Vagina (tissue), 2 donors: ENCODE results near the gene AGPS.
"Not testable (repeated sequence)": the region's sequence is repeated elsewhere in the genome, so short reads cannot be mapped to it uniquely, and the experiment has no call there.

ENCODE experiments used
- CTCF ChIP-seq, 3 experiments: fragments of 450-650 bp in 2 of 3; fragments of 200-600 bp in 1 of 3; sonication (generic) in 1 of 3; IDR thresholded peaks; one replicate each; pipeline ENCODE4 v1.5.1; 2017 to 2019; ENCODE audit warnings: antibody characterized with exemption in 3 of 3, mild to moderate bottlenecking in 2 of 3, moderate library complexity in 2 of 3
- POLR2A ChIP-seq, 2 donors: fragments of 450-650 bp; IDR thresholded peaks; one replicate each; pipeline ENCODE4 v1.6.1; 2017; ENCODE audit warnings: antibody characterized with exemption in 2 of 2, mild to moderate bottlenecking in 2 of 2, moderate library complexity in 2 of 2

DNA sequence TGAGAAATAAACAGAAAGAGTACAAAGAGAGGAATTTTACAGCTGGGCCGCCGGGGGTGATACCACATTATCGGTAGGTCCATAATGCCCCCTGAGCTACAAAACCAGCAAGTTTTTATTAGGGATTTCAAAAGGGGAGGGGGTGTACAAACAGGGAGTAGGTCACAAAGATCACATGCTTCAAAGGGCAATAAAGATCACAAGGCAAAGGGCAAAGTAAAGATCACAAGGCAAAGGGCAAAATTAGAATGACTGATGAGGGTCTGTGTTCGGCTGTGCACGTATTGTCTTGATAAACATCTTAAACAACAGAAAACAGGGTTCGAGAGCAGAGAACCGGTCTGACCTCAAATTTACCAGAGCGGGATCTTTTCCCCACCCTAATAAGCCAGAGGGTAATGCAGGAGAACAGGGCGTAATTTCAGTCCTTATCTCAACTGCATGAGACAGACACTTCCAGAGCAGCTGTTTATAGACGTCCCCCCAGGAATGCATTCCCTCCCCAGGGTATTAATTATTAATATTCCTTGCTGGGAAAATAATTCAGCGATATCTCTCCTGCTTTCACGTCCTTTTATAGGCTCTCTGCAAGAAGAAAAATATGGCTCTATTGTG is 38.6 kb downstream of the AGPS start:
- TF ChIP-seq POLR2A, CTCF (IDR thresholded peaks at IDR 0.05): not testable (repeated sequence)
